HCT116 (cell line): ENCODE measurements around the gene NUMA1. TPM values are rescaled to one million over a fixed set of nuclear protein-coding genes. Genes with fewer than 3 reads are reported as not detected.

Source experiments
- ATAC-seq: fragments of 200-7000 bp; cut with Tn5 transposase; 2 replicates; pipeline ENCODE4 v1.9.1; 2020; ENCODE audit warnings: mild to moderate bottlenecking, moderate library complexity
- BruUV-seq: library from RNA; stranded (reverse); fragments of 400-500 nt; replicated peaks from 2 replicates; lab custom pipeline; 2021; lab: Mats Ljungman, UMichigan
- CTCF ChIA-PET: fragments of 300-600 bp; sonication (Branson Sonifier 250); formaldehyde crosslinking; loops from one replicate; lab custom pipeline; 2021; ENCODE audit warnings: antibody characterized with exemption; lab: Charles Lee
- POLR2A ChIA-PET: fragments of 300-600, 350-600 bp; sonication (Branson Sonifier 250); formaldehyde crosslinking; loops from one replicate; lab custom pipeline; 2021; ENCODE audit warnings: antibody characterized with exemption; lab: Charles Lee
- RAD21 ChIA-PET, 2 experiments: fragments of 300-600 bp; sonication (Branson Sonifier 250); formaldehyde crosslinking; loops; one replicate each; lab custom pipeline; 2023; ENCODE audit warnings: low total read pairs in 2 of 2; ENCODE audit not compliant: uncharacterized antibody in 2 of 2, unreplicated experiment in 2 of 2, low non-redundant PET in 1 of 2; lab: Charles Lee
- DNase-seq: peaks from one replicate; pipeline ENCODE4 v3.0.0-alpha.2; 2010; ENCODE audit warnings: low read depth, low spot score
- H2AFZ ChIP-seq: fragments of 200-600 bp; shearing (Covaris generic), sonication (generic); 2 replicates; pipeline ENCODE4 v1.6.1; 2017; ENCODE audit warnings: low read depth, mixed run types, mixed read lengths, antibody characterized with exemption, low read length; ENCODE audit not compliant: poor library complexity, severe bottlenecking
- H3K27ac ChIP-seq: 2 replicates; pipeline ENCODE4 v1.5.1; 2012; ENCODE audit warnings: low read depth, low read length
- H3K27me3 ChIP-seq: fragments of 200-600 bp; sonication (generic); 2 replicates; pipeline ENCODE4 v1.6.1; 2016; ENCODE audit warnings: mixed run types, low read length, mixed read lengths; ENCODE audit not compliant: insufficient read depth
- H3K36me3 ChIP-seq, 2 experiments: fragments of 200-500 bp in 1 of 2; fragments of 200-600 bp in 1 of 2; sonication (Bioruptor generic) in 1 of 2; sonication (generic) in 1 of 2; 2 replicates each; pipeline versions ENCODE4 v1.5.1 to v1.6.1; 2014 to 2016; ENCODE audit warnings: low read length in 2 of 2, inconsistent platforms in 1 of 2, mixed read lengths in 1 of 2, mixed run types in 1 of 2; ENCODE audit not compliant: insufficient read depth in 2 of 2, control insufficient read depth in 1 of 2
- H3K4me1 ChIP-seq, 2 experiments: fragments of 200-600 bp in 1 of 2; sonication (generic) in 1 of 2; 2 replicates each; pipeline versions ENCODE4 v1.5.1 to v1.6.1; 2012 to 2017; ENCODE audit warnings: low read length in 2 of 2, inconsistent platforms in 1 of 2, mild to moderate bottlenecking in 1 of 2, mixed read lengths in 1 of 2, mixed run types in 1 of 2, moderate library complexity in 1 of 2; ENCODE audit not compliant: insufficient read depth in 2 of 2, control insufficient read depth in 1 of 2
- H3K4me2 ChIP-seq: fragments of 200-600 bp; sonication (generic); 2 replicates; pipeline ENCODE4 v1.6.1; 2017; ENCODE audit warnings: mixed run types, low read length, mixed read lengths
- H3K4me3 ChIP-seq, 2 experiments: fragments of 200-600 bp in 1 of 2; sonication (generic) in 1 of 2; replicated peaks in 1 of 2; 2 replicates each; pipeline ENCODE4 v1.5.1; 2011 to 2016; ENCODE audit warnings: low read length in 2 of 2, control low read depth in 1 of 2, low read depth in 1 of 2, mild to moderate bottlenecking in 1 of 2, mixed read lengths in 1 of 2, mixed run types in 1 of 2
- H3K79me2 ChIP-seq: fragments of 200-600 bp; sonication (generic); 2 replicates; pipeline ENCODE4 v1.6.1; 2017; ENCODE audit warnings: mild to moderate bottlenecking, mixed run types, low read length, moderate library complexity, mixed read lengths; ENCODE audit not compliant: insufficient read depth
- H3K9ac ChIP-seq: fragments of 200-600 bp; sonication (generic); 2 replicates; pipeline ENCODE4 v1.6.1; 2016; ENCODE audit warnings: low read length, mixed read lengths
- H3K9me2 ChIP-seq: fragments of 200-600 bp; sonication (generic), shearing (Covaris generic); 2 replicates; pipeline ENCODE4 v1.6.1; 2017; ENCODE audit warnings: mixed run types, mild to moderate bottlenecking, moderate library complexity; ENCODE audit not compliant: insufficient read depth
- H3K9me3 ChIP-seq, 2 experiments: fragments of 200-500 bp in 1 of 2; fragments of 200-600 bp in 1 of 2; sonication (Bioruptor generic) in 1 of 2; sonication (generic) in 1 of 2; 2 replicates each; pipeline ENCODE4 v1.6.1; 2014 to 2017; ENCODE audit warnings: low read length in 2 of 2, mixed read lengths in 2 of 2, inconsistent platforms in 1 of 2, low read depth in 1 of 2, mild to moderate bottlenecking in 1 of 2, mixed run types in 1 of 2, moderate library complexity in 1 of 2; ENCODE audit not compliant: control insufficient read depth in 1 of 2, insufficient read depth in 1 of 2
- H4K20me1 ChIP-seq: fragments of 200-600 bp; sonication (generic), shearing (Covaris generic); 2 replicates; pipeline ENCODE4 v1.6.1; 2017; ENCODE audit warnings: mixed run types, mild to moderate bottlenecking, moderate library complexity; ENCODE audit not compliant: insufficient read depth
- CBX3 ChIP-seq: IDR thresholded peaks from 2 replicates; pipeline ENCODE4 v1.6.1; 2012; ENCODE audit warnings: low read depth
- CEBPB ChIP-seq: IDR thresholded peaks from 2 replicates; pipeline ENCODE4 v1.6.1; 2012; ENCODE audit warnings: low read depth
- EGR1 ChIP-seq: IDR thresholded peaks from 2 replicates; pipeline ENCODE4 v1.6.1; 2012; ENCODE audit warnings: low read depth
- ELF1 ChIP-seq: IDR thresholded peaks from 2 replicates; pipeline ENCODE4 v1.6.1; 2012; ENCODE audit warnings: low read depth, borderline replicate concordance
- EZH2 ChIP-seq: fragments of 200-600 bp; sonication (generic); IDR thresholded peaks from 2 replicates; pipeline ENCODE4 v1.6.1; 2017; ENCODE audit warnings: antibody characterized with exemption, mixed run types
- EZH2phosphoT487 ChIP-seq: fragments of 200-600 bp; IDR thresholded peaks from 2 replicates; pipeline ENCODE4 v1.6.1; 2018; ENCODE audit warnings: antibody characterized with exemption, borderline replicate concordance
- POLR2A ChIP-seq: IDR thresholded peaks from 2 replicates; pipeline ENCODE4 v1.7.0; 2011; ENCODE audit warnings: borderline replicate concordance; ENCODE audit not compliant: insufficient read depth, insufficient read length; ENCODE audit errors: extremely low read depth
- POLR2AphosphoS5 ChIP-seq: IDR thresholded peaks from 2 replicates; pipeline ENCODE4 v1.6.1; 2011; ENCODE audit warnings: mild to moderate bottlenecking, low read depth, low read length, moderate library complexity
- RAD21 ChIP-seq: IDR thresholded peaks from 2 replicates; pipeline ENCODE4 v1.6.1; 2012; ENCODE audit warnings: low read depth, mild to moderate bottlenecking
- SIN3A ChIP-seq: IDR thresholded peaks from 2 replicates; pipeline ENCODE4 v1.6.1; 2012; ENCODE audit warnings: low read depth
- SP1 ChIP-seq: IDR thresholded peaks from 2 replicates; pipeline ENCODE4 v1.6.1; 2012; ENCODE audit warnings: low read depth
- SRF ChIP-seq: IDR thresholded peaks from 2 replicates; pipeline ENCODE4 v1.6.1; 2012; ENCODE audit warnings: low read depth
- TCF7L2 ChIP-seq: IDR thresholded peaks from 2 replicates; pipeline ENCODE4 v1.7.0; 2011; ENCODE audit warnings: borderline replicate concordance, inconsistent platforms; ENCODE audit not compliant: insufficient read depth, insufficient read length; ENCODE audit errors: extremely low read depth
- YY1 ChIP-seq: IDR thresholded peaks from 2 replicates; pipeline ENCODE4 v1.6.1; 2011; ENCODE audit warnings: low read length, low read depth, moderate library complexity, mild to moderate bottlenecking; ENCODE audit not compliant: insufficient replicate concordance; ENCODE audit errors: extremely low read depth
- ZNF274 ChIP-seq: fragments of 200-500 bp; sonication (Bioruptor generic); IDR thresholded peaks from 2 replicates; pipeline ENCODE4 v1.6.1; 2014; ENCODE audit warnings: mild to moderate bottlenecking, low read depth, low read length, inconsistent platforms
- intact Hi-C: fragments of 100-400 bp; cut with micrococcal nuclease; formaldehyde crosslinking; loops from 2 replicates; pipeline ENCODE4 v1.10.0; 2022
- total RNA-seq: library from RNA; stranded (reverse); gene quantifications from one replicate; pipeline ENCODE4 v1.2.1, GENCODE V29; 2021; ENCODE audit not compliant: unreplicated experiment
- TF ChIP-seq, protein P1 (sequence below): IDR thresholded peaks from 2 replicates; pipeline ENCODE4 v1.6.1; 2011; ENCODE audit warnings: mild to moderate bottlenecking, low read length, moderate library complexity; ENCODE audit not compliant: insufficient replicate concordance; ENCODE audit errors: extremely low read depth
- TF ChIP-seq, protein P2 (sequence below): IDR thresholded peaks from 2 replicates; pipeline ENCODE4 v1.6.1; 2012
- TF ChIP-seq, protein P3 (sequence below): IDR thresholded peaks from 2 replicates; pipeline ENCODE4 v1.6.1; 2012

The NUMA1 gene
- total RNA-seq, 1 experiment from 2014 or later = 133 TPM

DNA sequence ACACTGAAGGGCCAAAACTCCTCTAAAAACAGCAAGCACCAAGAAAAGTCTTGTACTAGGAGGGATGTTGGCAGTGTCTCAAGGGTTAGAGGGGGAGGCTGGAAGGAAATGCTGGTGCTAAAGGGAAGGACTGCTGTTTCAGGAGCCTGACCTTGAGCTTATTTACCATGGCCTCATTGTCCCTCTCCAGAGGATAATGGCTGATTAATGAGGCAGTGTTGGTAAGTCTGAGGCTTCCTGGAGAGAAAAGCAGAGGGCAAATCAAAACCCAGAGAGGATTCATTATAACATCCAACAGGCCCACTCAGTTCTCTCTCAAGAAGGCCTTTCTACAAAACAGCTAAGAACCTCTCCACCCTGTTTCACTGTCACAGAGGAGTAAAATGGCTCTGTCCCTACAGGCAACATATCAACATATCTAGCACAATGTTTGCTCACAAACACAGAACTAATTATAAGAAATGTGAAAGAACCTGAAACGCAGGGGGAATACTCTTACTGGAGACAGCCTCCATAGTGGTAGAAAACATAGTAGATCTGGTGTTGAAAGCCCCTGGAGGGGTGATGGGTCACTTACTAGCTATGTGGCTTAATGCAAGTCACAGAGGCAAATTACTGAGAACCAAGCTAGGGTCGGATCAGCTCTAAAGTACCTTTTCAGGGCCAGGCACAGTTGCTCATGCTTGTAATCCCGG is 31.4 kb downstream of the NUMA1 start:
- Histone ChIP-seq H3K36me3 (0 out of 4 replicates have a peak, but pooled peaks cover 0 to 3% of the 10 kb centered on the region in 2 experiments), H4K20me1 (no peaks in the 10 kb centered on the region), H3K4me2 (no peak overlapping the region), H2AFZ (no peak overlapping the region), H3K9me3 (no peaks in the 10 kb centered on the region), H3K27me3 (no peaks in the 10 kb centered on the region), H3K27ac (no peak overlapping the region), H3K79me2 (peaks cover 73% of the 10 kb centered on the region), H3K9me2 (no peaks in the 10 kb centered on the region), H3K4me3 (no peak overlapping the region), H3K4me1 (no peaks in the 10 kb centered on the region; a peak in 1 of 4 replicates)
- ATAC-seq = no peak
- intact Hi-C loops = no loop called here
- CTCF ChIA-PET = interaction anchor here (0.7 to 1.0 kb wide), 2 partner anchors 15 to 17 kb away, joined by 4 to 5 read pairs; no protein-coding TSS in a partner anchor
- RAD21 ChIA-PET = no interaction called here
- no peak for DNase-seq
- POLR2A ChIA-PET = no interaction called here
- BruUV-seq = no TSS peak
- TF ChIP-seq POLR2A (no peak), POLR2AphosphoS5 (no peak), EGR1 (no peak), CBX3 (no peak), CEBPB (no peak), SRF (no peak), SP1 (no peak), ZNF274 (no peak), RAD21 (no peak), EZH2phosphoT487 (no peak), YY1 (no peak), SIN3A (no peak), TCF7L2 (no peak), EZH2 (no peak), ELF1 (no peak)
- TF ChIP-seq, protein P1, sequence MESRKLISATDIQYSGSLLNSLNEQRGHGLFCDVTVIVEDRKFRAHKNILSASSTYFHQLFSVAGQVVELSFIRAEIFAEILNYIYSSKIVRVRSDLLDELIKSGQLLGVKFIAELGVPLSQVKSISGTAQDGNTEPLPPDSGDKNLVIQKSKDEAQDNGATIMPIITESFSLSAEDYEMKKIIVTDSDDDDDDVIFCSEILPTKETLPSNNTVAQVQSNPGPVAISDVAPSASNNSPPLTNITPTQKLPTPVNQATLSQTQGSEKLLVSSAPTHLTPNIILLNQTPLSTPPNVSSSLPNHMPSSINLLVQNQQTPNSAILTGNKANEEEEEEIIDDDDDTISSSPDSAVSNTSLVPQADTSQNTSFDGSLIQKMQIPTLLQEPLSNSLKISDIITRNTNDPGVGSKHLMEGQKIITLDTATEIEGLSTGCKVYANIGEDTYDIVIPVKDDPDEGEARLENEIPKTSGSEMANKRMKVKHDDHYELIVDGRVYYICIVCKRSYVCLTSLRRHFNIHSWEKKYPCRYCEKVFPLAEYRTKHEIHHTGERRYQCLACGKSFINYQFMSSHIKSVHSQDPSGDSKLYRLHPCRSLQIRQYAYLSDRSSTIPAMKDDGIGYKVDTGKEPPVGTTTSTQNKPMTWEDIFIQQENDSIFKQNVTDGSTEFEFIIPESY = no peak
- TF ChIP-seq, protein P2, sequence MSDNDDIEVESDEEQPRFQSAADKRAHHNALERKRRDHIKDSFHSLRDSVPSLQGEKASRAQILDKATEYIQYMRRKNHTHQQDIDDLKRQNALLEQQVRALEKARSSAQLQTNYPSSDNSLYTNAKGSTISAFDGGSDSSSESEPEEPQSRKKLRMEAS = no peak
- TF ChIP-seq, protein P3, sequence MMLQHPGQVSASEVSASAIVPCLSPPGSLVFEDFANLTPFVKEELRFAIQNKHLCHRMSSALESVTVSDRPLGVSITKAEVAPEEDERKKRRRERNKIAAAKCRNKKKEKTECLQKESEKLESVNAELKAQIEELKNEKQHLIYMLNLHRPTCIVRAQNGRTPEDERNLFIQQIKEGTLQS = no peak
- TF ChIP-seq, all 23 proteins: peak for 0
- no peak overlapping the region for H3K9ac ChIP-seq
